Measurements from ENCODE around the gene AGAP5. TPM values are rescaled to one million over a fixed set of nuclear protein-coding genes. Genes with fewer than 3 reads are reported as not detected.

AGAP5 gene
- total RNA-seq, 1 donor from 2014 or later, result 3.3 TPM

- intact Hi-C loops (cut with micrococcal nuclease), result no loop called here
- DNase-seq, result no peak
- Histone ChIP-seq H3K36me3 (peaks cover 45% of the 10 kb centered on the region), H3K27ac (replicated peaks) (peak overlapping the region; percentile 50), H3K4me3 (no peak overlapping the region), H3K27me3 (ENCODE audit: low read depth) (no peaks in the 10 kb centered on the region), H3K9me3 (replicated peaks) (no peaks in the 10 kb centered on the region), H3K4me1 (peaks cover 55% of the 10 kb centered on the region)
- TF ChIP-seq CTCF (IDR thresholded peaks at IDR 0.05; ENCODE audit: borderline replicate concordance), result no peak
These were observed 36.9 kb upstream of the AGAP5 start for GRCh38 chr10:73734796-73735305.

- Histone ChIP-seq H3K4me1 (peaks cover 62% of the 10 kb centered on the region), H3K27ac (replicated peaks) (peak overlapping the region; percentile 50), H3K4me3 (peak overlapping the region; percentile 42), H3K36me3 (peaks cover 45% of the 10 kb centered on the region), H3K27me3 (ENCODE audit: low read depth) (no peaks in the 10 kb centered on the region), H3K9me3 (replicated peaks) (no peaks in the 10 kb centered on the region)
- intact Hi-C loops (cut with micrococcal nuclease), result no loop called here
- no peak for TF ChIP-seq CTCF (IDR thresholded peaks at IDR 0.05; ENCODE audit: borderline replicate concordance)
- DNase-seq, result no peak
These were observed 36.3 kb upstream of the AGAP5 start for GRCh38 chr10:73734028-73734720.

- no peak for TF ChIP-seq CTCF (IDR thresholded peaks at IDR 0.05; ENCODE audit: borderline replicate concordance)
- H3K4me3 ChIP-seq, result peak overlapping the region; percentile 42
- DNase-seq, result no peak
- peaks cover 47% of the 10 kb centered on the region for H3K36me3 ChIP-seq
- peak overlapping the region; percentile 50 for H3K27ac ChIP-seq (replicated peaks)
- no peaks in the 10 kb centered on the region for H3K27me3 ChIP-seq (ENCODE audit: low read depth)
- H3K4me1 ChIP-seq, result peaks cover 73% of the 10 kb centered on the region
- no peaks in the 10 kb centered on the region for H3K9me3 ChIP-seq (replicated peaks)
- intact Hi-C loops (cut with micrococcal nuclease), result no loop called here
These were observed 35.2 kb upstream of the AGAP5 start for GRCh38 chr10:73732931-73733623.

GRCh38 chr10:73732426-73732825 is 34.5 kb upstream of the AGAP5 start:
- peak overlapping the region; percentile 97 for H3K4me3 ChIP-seq
- no peak for DNase-seq
- intact Hi-C loops (cut with micrococcal nuclease), result no loop called here
- H3K4me1 ChIP-seq, result peaks cover 73% of the 10 kb centered on the region
- H3K9me3 ChIP-seq (replicated peaks), result no peaks in the 10 kb centered on the region
- peaks cover 49% of the 10 kb centered on the region for H3K36me3 ChIP-seq
- no peak for TF ChIP-seq CTCF (IDR thresholded peaks at IDR 0.05; ENCODE audit: borderline replicate concordance)
- no peaks in the 10 kb centered on the region for H3K27me3 ChIP-seq (ENCODE audit: low read depth)
- H3K27ac ChIP-seq (replicated peaks), result no peak overlapping the region

GRCh38 chr10:73731588-73732375 is 33.9 kb upstream of the AGAP5 start:
- peak overlapping the region; percentile 97 for H3K27ac ChIP-seq (replicated peaks)
- no peaks in the 10 kb centered on the region for H3K27me3 ChIP-seq (ENCODE audit: low read depth)
- DNase-seq, result no peak
- H3K9me3 ChIP-seq (replicated peaks), result no peaks in the 10 kb centered on the region
- peaks cover 73% of the 10 kb centered on the region for H3K4me1 ChIP-seq
- no peak for TF ChIP-seq CTCF (IDR thresholded peaks at IDR 0.05; ENCODE audit: borderline replicate concordance)
- peaks cover 49% of the 10 kb centered on the region for H3K36me3 ChIP-seq
- intact Hi-C loops (cut with micrococcal nuclease), result no loop called here
- H3K4me3 ChIP-seq, result peak overlapping the region; percentile 97

Data from left ventricle myocardium inferior (tissue), 1 donor.